Thyroid gland (tissue), 4 donors: ENCODE results near the gene SCP2.

Experiments
- CTCF ChIP-seq, 6 experiments: fragments of 200-600 bp in 3 of 6; fragments of 450-650 bp in 3 of 6; sonication (generic) in 3 of 6; IDR thresholded peaks; one replicate each; pipeline ENCODE4 v1.5.1; 2016 to 2019; ENCODE audit warnings: antibody characterized with exemption in 6 of 6, mild to moderate bottlenecking in 2 of 6, inconsistent platforms in 1 of 6, moderate library complexity in 1 of 6
- POLR2A ChIP-seq, 2 donors: fragments of 450-650 bp; IDR thresholded peaks; one replicate each; pipeline ENCODE4 v1.6.1; 2017; ENCODE audit warnings: antibody characterized with exemption in 2 of 2, mild to moderate bottlenecking in 2 of 2, moderate library complexity in 1 of 2

GRCh38 chr1:53089478-53090226 lies 162.6 kb downstream of the SCP2 start:
- TF ChIP-seq CTCF (IDR thresholded peaks at IDR 0.05) (no peak), POLR2A (IDR thresholded peaks at IDR 0.05) (no peak)
